ENCODE measurements around the gene TSC22D3.

DNA sequence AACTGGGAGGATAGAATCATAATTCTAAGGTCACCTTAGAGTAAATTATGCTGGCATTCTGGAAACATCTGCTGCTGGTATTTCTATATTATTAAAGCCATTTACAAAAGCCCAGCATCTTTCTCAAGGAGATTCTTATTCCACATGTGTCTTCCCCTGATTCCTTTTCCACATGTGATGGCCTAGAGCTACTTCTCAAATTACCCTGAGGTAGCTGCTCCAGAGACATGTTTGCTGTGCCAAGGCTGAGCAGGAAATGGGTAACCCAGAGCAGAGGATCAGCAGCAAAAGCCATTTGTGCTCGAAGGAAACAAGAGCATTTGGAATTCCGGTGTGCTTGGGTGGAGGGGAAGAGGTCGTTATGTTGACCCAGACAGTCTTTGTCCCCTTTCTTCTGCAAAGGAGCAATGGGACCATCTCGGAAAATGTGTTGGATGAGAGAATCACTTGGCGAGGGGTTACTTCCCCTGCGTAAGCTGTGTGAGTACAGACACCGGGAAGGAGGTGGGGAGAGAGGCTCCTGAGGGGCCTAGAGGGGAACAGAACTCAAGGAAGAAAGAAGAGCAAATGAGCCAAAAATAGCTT is 24.6 kb downstream of the TSC22D3 start:
- TF ChIP-seq TAF1 (IDR thresholded peaks at IDR 0.05; ENCODE audit: borderline replicate concordance, insufficient read depth, low read length) (no peak), REST (IDR thresholded peaks at IDR 0.05; ENCODE audit: insufficient read depth in 1 of 2, low read depth in 2 of 2, low read length in 2 of 2) (no peak), POLR2AphosphoS5 (IDR thresholded peaks at IDR 0.05; ENCODE audit: low read depth, low read length) (no peak), SIN3A (IDR thresholded peaks at IDR 0.05; ENCODE audit: borderline replicate concordance, insufficient read depth, low read length) (no peak)

All from PFSK-1 (cell line).